OCI-LY1 (cell line): ENCODE data around the gene COL9A2.
A peak's percentile ranks its signal among the peaks of the same experiment; 100 is the strongest.

Source experiments
- H2AFZ ChIP-seq: fragments of 200-600 bp; sonication (generic), shearing (Covaris generic); 2 replicates; pipeline ENCODE4 v1.6.0; 2014; ENCODE audit warnings: antibody characterized with exemption, mild to moderate bottlenecking, low read length
- H3F3A ChIP-seq: fragments of 200-600 bp; sonication (generic), shearing (Covaris generic); 2 replicates; pipeline ENCODE4 v1.6.0; 2014; ENCODE audit warnings: mild to moderate bottlenecking, antibody characterized with exemption, low read length, moderate library complexity; ENCODE audit not compliant: insufficient read depth
- H3K27ac ChIP-seq: fragments of 200-600 bp; sonication (generic); 2 replicates; pipeline ENCODE4 v1.5.1; 2014; ENCODE audit warnings: low read length, mixed run types, mild to moderate bottlenecking, low read depth; ENCODE audit not compliant: poor library complexity, severe bottlenecking
- H3K27me3 ChIP-seq: fragments of 200-600 bp; sonication (generic); 2 replicates; pipeline ENCODE4 v1.6.0; 2014; ENCODE audit warnings: antibody characterized with exemption, mild to moderate bottlenecking, low read length, moderate library complexity; ENCODE audit not compliant: insufficient read depth
- H3K36me3 ChIP-seq: fragments of 200-600 bp; sonication (generic); 2 replicates; pipeline ENCODE4 v1.6.1; 2014; ENCODE audit warnings: mild to moderate bottlenecking, antibody characterized with exemption, low read length, moderate library complexity, mixed read lengths; ENCODE audit not compliant: insufficient read depth
- H3K4me1 ChIP-seq: fragments of 200-600 bp; sonication (generic); 2 replicates; pipeline ENCODE4 v1.5.1; 2014; ENCODE audit warnings: mild to moderate bottlenecking, low read length, moderate library complexity; ENCODE audit not compliant: insufficient read depth, severe bottlenecking
- H3K4me2 ChIP-seq: fragments of 200-600 bp; sonication (generic), shearing (Covaris generic); 2 replicates; pipeline ENCODE4 v1.6.1; 2014; ENCODE audit warnings: low read length
- H3K4me3 ChIP-seq: fragments of 200-600 bp; sonication (generic); 2 replicates; pipeline ENCODE4 v1.5.1; 2014; ENCODE audit warnings: low read length, low read depth, mild to moderate bottlenecking, mixed read lengths; ENCODE audit not compliant: poor library complexity, severe bottlenecking
- H3K79me2 ChIP-seq: fragments of 200-600 bp; shearing (Covaris generic); 2 replicates; pipeline ENCODE4 v1.6.1; 2016; ENCODE audit warnings: mixed run types, low read length, mixed read lengths; ENCODE audit not compliant: insufficient read depth
- H3K9ac ChIP-seq: fragments of 200-600 bp; sonication (generic), shearing (Covaris generic); 2 replicates; pipeline ENCODE4 v1.6.1; 2014; ENCODE audit warnings: mild to moderate bottlenecking, low read length, mixed read lengths
- H3K9me2 ChIP-seq: fragments of 200-600 bp; sonication (generic), shearing (Covaris generic); 2 replicates; pipeline ENCODE4 v1.6.1; 2014; ENCODE audit warnings: low read depth, mild to moderate bottlenecking, low read length, mixed read lengths
- H3K9me3 ChIP-seq: fragments of 200-600 bp; shearing (Covaris generic); 2 replicates; pipeline ENCODE4 v1.6.1; 2014; ENCODE audit warnings: low read length, mixed read lengths
- H4K20me1 ChIP-seq: fragments of 200-600 bp; sonication (generic), shearing (Covaris generic); 2 replicates; pipeline ENCODE4 v1.6.0; 2016; ENCODE audit warnings: mild to moderate bottlenecking, low read length; ENCODE audit not compliant: insufficient read depth
- EZH2 ChIP-seq: fragments of 200-600 bp; sonication (generic), shearing (Covaris generic); IDR thresholded peaks from 2 replicates; pipeline ENCODE4 v1.8.0; 2017; ENCODE audit warnings: borderline replicate concordance, mixed run types, mild to moderate bottlenecking, antibody characterized with exemption, low read length, moderate library complexity, mixed read lengths
- TF ChIP-seq, protein P1 (sequence below): fragments of 200-600 bp; sonication (generic), shearing (Covaris generic); IDR thresholded peaks from 2 replicates; pipeline ENCODE4 v1.5.1; 2017; ENCODE audit warnings: mild to moderate bottlenecking, antibody characterized with exemption, low read length, moderate library complexity, mixed read lengths

The COL9A2 gene

DNA sequence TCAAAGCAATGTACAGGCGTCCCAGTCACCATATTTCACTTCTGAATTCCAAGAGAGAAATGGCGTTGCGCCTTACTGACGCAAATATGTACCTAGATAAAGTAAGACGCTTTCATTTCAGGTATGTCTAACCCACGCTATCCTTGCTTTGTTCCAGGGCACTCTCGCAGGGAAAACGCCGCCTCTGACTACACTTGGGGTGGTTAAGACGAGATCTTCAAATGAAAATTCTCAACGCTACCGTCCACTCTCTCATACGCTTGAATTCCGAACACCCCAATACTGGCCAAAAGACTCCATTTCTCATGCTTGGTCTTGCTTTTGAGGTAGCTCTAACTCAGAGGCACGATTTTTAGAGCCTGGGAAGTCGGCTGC, 59.8 kb downstream of the COL9A2 start:
- peaks cover 16% of the 10 kb centered on the region for H3K4me1 ChIP-seq
- no peaks in the 10 kb centered on the region for H3F3A ChIP-seq
- H3K4me2 ChIP-seq, result peak overlapping the region; percentile 76
- H3K79me2 ChIP-seq, result peaks cover 14% of the 10 kb centered on the region; the same call in 1 of the 2 replicates
- H4K20me1 ChIP-seq, result no peaks in the 10 kb centered on the region
- TF ChIP-seq, protein P1, sequence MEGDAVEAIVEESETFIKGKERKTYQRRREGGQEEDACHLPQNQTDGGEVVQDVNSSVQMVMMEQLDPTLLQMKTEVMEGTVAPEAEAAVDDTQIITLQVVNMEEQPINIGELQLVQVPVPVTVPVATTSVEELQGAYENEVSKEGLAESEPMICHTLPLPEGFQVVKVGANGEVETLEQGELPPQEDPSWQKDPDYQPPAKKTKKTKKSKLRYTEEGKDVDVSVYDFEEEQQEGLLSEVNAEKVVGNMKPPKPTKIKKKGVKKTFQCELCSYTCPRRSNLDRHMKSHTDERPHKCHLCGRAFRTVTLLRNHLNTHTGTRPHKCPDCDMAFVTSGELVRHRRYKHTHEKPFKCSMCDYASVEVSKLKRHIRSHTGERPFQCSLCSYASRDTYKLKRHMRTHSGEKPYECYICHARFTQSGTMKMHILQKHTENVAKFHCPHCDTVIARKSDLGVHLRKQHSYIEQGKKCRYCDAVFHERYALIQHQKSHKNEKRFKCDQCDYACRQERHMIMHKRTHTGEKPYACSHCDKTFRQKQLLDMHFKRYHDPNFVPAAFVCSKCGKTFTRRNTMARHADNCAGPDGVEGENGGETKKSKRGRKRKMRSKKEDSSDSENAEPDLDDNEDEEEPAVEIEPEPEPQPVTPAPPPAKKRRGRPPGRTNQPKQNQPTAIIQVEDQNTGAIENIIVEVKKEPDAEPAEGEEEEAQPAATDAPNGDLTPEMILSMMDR, result no peak
- H3K27me3 ChIP-seq, result no peaks in the 10 kb centered on the region
- H3K4me3 ChIP-seq, result peak overlapping the region; percentile 99
- H3K9ac ChIP-seq, result peak overlapping the region; percentile 87
- no peaks in the 10 kb centered on the region for H3K9me2 ChIP-seq
- H3K9me3 ChIP-seq, result no peaks in the 10 kb centered on the region
- H3K36me3 ChIP-seq, result peaks cover 24% of the 10 kb centered on the region; the same call in 1 of the 2 replicates
- H3K27ac ChIP-seq, result peak overlapping the region; percentile 83
- peak overlapping the region; percentile 33 for H2AFZ ChIP-seq

DNA sequence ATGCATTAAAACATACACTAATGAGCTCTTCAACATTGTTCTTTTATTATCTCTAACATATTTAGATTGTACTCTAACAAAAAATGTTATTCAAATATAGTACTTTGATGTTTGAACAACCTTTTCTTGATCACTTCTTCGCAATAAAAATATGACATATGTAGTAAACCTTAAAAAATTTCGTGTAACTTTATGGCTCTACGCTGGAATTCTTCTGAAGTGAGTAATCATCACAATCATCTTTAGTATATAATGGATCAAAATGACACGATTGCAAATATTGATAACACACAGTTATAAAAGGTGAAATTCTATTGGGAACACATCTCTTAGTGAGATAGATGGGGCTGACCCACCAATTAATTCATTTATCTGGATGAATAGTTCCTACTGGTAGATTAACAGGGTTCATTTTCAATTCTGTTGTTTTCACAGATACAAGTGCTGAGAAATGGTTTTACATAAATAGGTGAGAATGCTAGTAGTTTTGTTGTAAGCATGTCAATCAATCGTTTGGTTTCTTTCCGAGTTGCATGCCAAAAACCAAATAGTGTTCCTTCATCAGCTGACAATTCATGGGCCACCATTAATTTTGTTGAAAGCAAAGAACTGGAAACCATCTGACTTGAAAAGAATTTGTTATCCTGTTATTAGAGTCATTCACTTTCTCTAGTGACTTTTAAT, 60.5 kb downstream of the COL9A2 start:
- Histone ChIP-seq H3K4me2 (peak overlapping the region; percentile 76), H3K27me3 (no peaks in the 10 kb centered on the region), H3K36me3 (peaks cover 16% of the 10 kb centered on the region; the same call in 1 of the 2 replicates), H3F3A (no peaks in the 10 kb centered on the region), H3K79me2 (peaks cover 14% of the 10 kb centered on the region; the same call in 1 of the 2 replicates), H3K9me2 (no peaks in the 10 kb centered on the region), H3K4me3 (peak overlapping the region; percentile 99), H3K9ac (peak overlapping the region; percentile 87), H3K9me3 (no peaks in the 10 kb centered on the region), H3K27ac (no peak overlapping the region), H2AFZ (no peak overlapping the region), H3K4me1 (peaks cover 16% of the 10 kb centered on the region), H4K20me1 (no peaks in the 10 kb centered on the region)
- TF ChIP-seq, protein P1, result no peak
- no peak for TF ChIP-seq EZH2

DNA sequence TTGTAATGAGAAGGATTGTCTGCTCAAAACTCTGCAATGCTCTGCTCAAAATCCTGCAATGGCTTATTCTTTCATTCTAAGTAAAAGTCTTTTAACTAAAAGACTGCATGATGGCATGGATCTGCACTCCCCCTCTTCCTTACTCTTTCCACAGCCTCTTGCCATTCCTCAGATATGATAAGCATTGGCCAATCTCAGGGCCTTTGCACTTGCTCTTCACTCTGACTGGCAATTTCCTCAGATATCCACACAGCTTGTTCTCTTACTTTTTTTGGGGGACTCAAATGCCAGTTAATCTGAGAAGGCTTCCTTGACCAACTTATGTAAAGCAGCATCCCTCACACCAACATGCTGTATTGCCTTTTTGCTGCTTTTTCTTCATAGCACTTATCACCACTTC, 61.9 kb downstream of the COL9A2 start:
- H2AFZ ChIP-seq, result no peak overlapping the region
- no peaks in the 10 kb centered on the region for H4K20me1 ChIP-seq
- H3K9me3 ChIP-seq, result no peaks in the 10 kb centered on the region
- TF ChIP-seq EZH2, result no peak
- TF ChIP-seq, protein P1, result no peak
- no peaks in the 10 kb centered on the region for H3F3A ChIP-seq
- no peak overlapping the region for H3K27ac ChIP-seq
- H3K27me3 ChIP-seq, result no peaks in the 10 kb centered on the region
- H3K79me2 ChIP-seq, result peaks cover 14% of the 10 kb centered on the region; the same call in 1 of the 2 replicates
- peaks cover 16% of the 10 kb centered on the region for H3K4me1 ChIP-seq
- peaks cover 3% of the 10 kb centered on the region; the same call in 1 of the 2 replicates for H3K36me3 ChIP-seq
- no peak overlapping the region for H3K4me3 ChIP-seq
- H3K9ac ChIP-seq, result no peak overlapping the region
- H3K4me2 ChIP-seq, result no peak overlapping the region
- H3K9me2 ChIP-seq, result no peaks in the 10 kb centered on the region
